IMR-90 (cell line): ENCODE results near the gene TRAPPC2L. TPM values are rescaled to one million over a fixed set of nuclear protein-coding genes. Genes with fewer than 3 reads are reported as not detected.

Experiments
- ATAC-seq: fragments of 200-7000 bp; cut with Tn5 transposase; 2 replicates; pipeline ENCODE4 v1.9.1; 2020; ENCODE audit warnings: low read depth, mild to moderate bottlenecking, moderate library complexity
- BruUV-seq: library from RNA; stranded (reverse); fragments of 400-500 nt; replicated peaks from 2 replicates; lab custom pipeline; 2021; lab: Mats Ljungman, UMichigan
- CTCF ChIA-PET: fragments of 300-600 bp; formaldehyde crosslinking; extraction: SDS; loops from one replicate; lab custom pipeline; 2021; ENCODE audit warnings: antibody characterized with exemption; lab: Yijun Ruan, JAX
- POLR2A ChIA-PET: fragments of 300-600 bp; sonication (Branson Sonifier 250); formaldehyde crosslinking; loops from one replicate; lab custom pipeline; 2022; ENCODE audit warnings: antibody characterized with exemption; ENCODE audit not compliant: unreplicated experiment; lab: Charles Lee
- DNase-seq: peaks from one replicate; pipeline ENCODE4 v3.0.0; 2013
- H2AFZ ChIP-seq: replicated peaks from 2 replicates; pipeline ENCODE3; 2013; ENCODE audit warnings: low read length, mild to moderate bottlenecking; ENCODE audit not compliant: poor library complexity
- H2AK5ac ChIP-seq: 2 replicates; pipeline ENCODE4 v1.6.1; 2013; ENCODE audit warnings: low read depth, low read length, inconsistent platforms
- H2AK9ac ChIP-seq: replicated peaks from 2 replicates; pipeline ENCODE3; 2013; ENCODE audit warnings: mild to moderate bottlenecking, low read depth, low read length, moderate library complexity; ENCODE audit not compliant: poor library complexity
- H2BK120ac ChIP-seq: 2 replicates; pipeline ENCODE4 v1.6.1; 2013; ENCODE audit warnings: low read depth, low read length, inconsistent platforms
- H2BK15ac ChIP-seq: 3 replicates; pipeline ENCODE4 v1.6.1; 2013; ENCODE audit warnings: low read depth, low read length, inconsistent platforms
- H2BK20ac ChIP-seq: 2 replicates; pipeline ENCODE4 v1.6.1; 2013; ENCODE audit warnings: low read depth, mild to moderate bottlenecking, inconsistent platforms, low read length, moderate library complexity
- H2BK5ac ChIP-seq: 2 replicates; pipeline ENCODE4 v1.6.1; 2013; ENCODE audit warnings: mild to moderate bottlenecking, low read depth, low read length, inconsistent platforms; ENCODE audit not compliant: poor library complexity, severe bottlenecking
- H3K14ac ChIP-seq: replicated peaks from 2 replicates; pipeline ENCODE4 v1.6.1; 2013; ENCODE audit warnings: low read depth, low read length, inconsistent platforms
- H3K18ac ChIP-seq: 2 replicates; pipeline ENCODE4 v1.6.1; 2013; ENCODE audit warnings: low read depth, low read length, control low read depth
- H3K23ac ChIP-seq: 2 replicates; pipeline ENCODE4 v1.6.1; 2013; ENCODE audit warnings: low read depth, low read length, inconsistent platforms
- H3K27ac ChIP-seq: 2 replicates; pipeline ENCODE4 v1.5.1; 2013; ENCODE audit warnings: mild to moderate bottlenecking, control low read depth, low read length; ENCODE audit not compliant: insufficient read depth
- H3K27me3 ChIP-seq: 2 replicates; pipeline ENCODE4 v1.6.1; 2013; ENCODE audit warnings: low read length; ENCODE audit not compliant: control insufficient read depth, insufficient read depth
- H3K36me3 ChIP-seq: 2 replicates; pipeline ENCODE4 v1.6.1; 2013; ENCODE audit warnings: low read length, mixed read lengths; ENCODE audit not compliant: control insufficient read depth, insufficient read depth
- H3K4ac ChIP-seq: 2 replicates; pipeline ENCODE4 v1.6.1; 2013; ENCODE audit warnings: low read depth, low read length, inconsistent platforms
- H3K4me1 ChIP-seq: 2 replicates; pipeline ENCODE4 v1.6.1; 2013; ENCODE audit warnings: low read length, mixed read lengths; ENCODE audit not compliant: control insufficient read depth, insufficient read depth
- H3K4me2 ChIP-seq: 2 replicates; pipeline ENCODE4 v1.6.1; 2013; ENCODE audit warnings: low read depth, mild to moderate bottlenecking, control low read depth, low read length, moderate library complexity
- H3K4me3 ChIP-seq: 2 replicates; pipeline ENCODE4 v1.5.1; 2013; ENCODE audit warnings: low read depth, mild to moderate bottlenecking, control low read depth, low read length, moderate library complexity; ENCODE audit not compliant: insufficient read depth
- H3K56ac ChIP-seq: 2 replicates; pipeline ENCODE4 v1.6.1; 2013; ENCODE audit warnings: low read length, inconsistent platforms; ENCODE audit not compliant: insufficient read depth; ENCODE audit errors: extremely low read depth
- H3K79me1 ChIP-seq, 2 experiments: 2 replicates each; pipeline ENCODE4 v1.6.1; 2013; ENCODE audit warnings: low read length in 2 of 2, inconsistent platforms in 1 of 2, low read depth in 1 of 2
- H3K9ac ChIP-seq: 2 replicates; pipeline ENCODE4 v1.6.1; 2013; ENCODE audit warnings: low read depth, low read length, control low read depth
- H3K9me1 ChIP-seq: 2 replicates; pipeline ENCODE4 v1.6.1; 2013; ENCODE audit warnings: low read length, inconsistent platforms; ENCODE audit not compliant: insufficient read depth
- H3K9me3 ChIP-seq: 2 replicates; pipeline ENCODE4 v1.6.1; 2013; ENCODE audit warnings: low read length; ENCODE audit not compliant: control insufficient read depth, insufficient read depth
- H4K20me1 ChIP-seq: 2 replicates; pipeline ENCODE4 v1.6.1; 2013; ENCODE audit warnings: low read length, inconsistent platforms; ENCODE audit not compliant: insufficient read depth
- H4K5ac ChIP-seq: 2 replicates; pipeline ENCODE4 v1.6.1; 2013; ENCODE audit warnings: mild to moderate bottlenecking, low read depth, low read length, control low read depth
- H4K8ac ChIP-seq, 2 experiments: 2 replicates each; pipeline ENCODE4 v1.6.1; 2013; ENCODE audit warnings: low read depth in 2 of 2, low read length in 2 of 2, control low read depth in 1 of 2, inconsistent platforms in 1 of 2
- H4K91ac ChIP-seq: 2 replicates; pipeline ENCODE4 v1.6.1; 2013; ENCODE audit warnings: low read depth, low read length, inconsistent platforms; ENCODE audit not compliant: insufficient read depth
- BHLHE40 ChIP-seq: fragments of 150-350 bp; IDR thresholded peaks from 2 replicates; pipeline ENCODE4 v1.6.1; 2016; ENCODE audit warnings: mild to moderate bottlenecking, low read depth, low read length
- CEBPB ChIP-seq: IDR thresholded peaks from 2 replicates; pipeline ENCODE4 v1.6.1; 2012; ENCODE audit warnings: low read depth, low read length, improper control_type of control experiment
- CHD1 ChIP-seq: IDR thresholded peaks from 2 replicates; pipeline ENCODE4 v1.6.1; 2012; ENCODE audit warnings: low read depth, low read length, improper control_type of control experiment
- CTCF ChIP-seq: conservative IDR thresholded peaks from 2 replicates; pipeline ENCODE4 v1.5.1; 2012; ENCODE audit warnings: mild to moderate bottlenecking, low read depth, low read length, improper control_type of control experiment
- FOS ChIP-seq: fragments of 150-350 bp; IDR thresholded peaks from 2 replicates; pipeline ENCODE4 v1.6.1; 2016; ENCODE audit warnings: low read depth, low read length
- MAFK ChIP-seq: IDR thresholded peaks from 2 replicates; pipeline ENCODE4 v1.6.1; 2012; ENCODE audit warnings: low read depth, low read length, improper control_type of control experiment
- NFE2L2 ChIP-seq: fragments of 150-350 bp; IDR thresholded peaks from 2 replicates; pipeline ENCODE4 v1.6.1; 2016; ENCODE audit warnings: low read depth, mild to moderate bottlenecking, low read length
- RCOR1 ChIP-seq: IDR thresholded peaks from 2 replicates; pipeline ENCODE4 v1.6.1; 2012; ENCODE audit warnings: mild to moderate bottlenecking, low read length, improper control_type of control experiment; ENCODE audit not compliant: insufficient replicate concordance
- RFX5 ChIP-seq: IDR thresholded peaks from 2 replicates; pipeline ENCODE4 v1.8.0; 2012; ENCODE audit warnings: low read depth, mild to moderate bottlenecking, low read length, moderate library complexity
- SMC3 ChIP-seq: fragments of 150-350 bp; IDR thresholded peaks from 2 replicates; pipeline ENCODE4 v1.6.1; 2016; ENCODE audit warnings: low read depth, mild to moderate bottlenecking, antibody characterized with exemption, low read length, moderate library complexity
- WGBS, 2 experiments: methylation state at CpG; one replicate each; pipeline versions ENCODE4 v1.1.5 to v1.1.7; 2013; ENCODE audit warnings: missing lambda C conversion rate in 2 of 2; ENCODE audit not compliant: insufficient read length in 1 of 2; ENCODE audit errors: extremely low coverage in 2 of 2; 5-methylcytosine and 5-hydroxymethylcytosine counted together
- dilution Hi-C: fragments of 300-500 bp; cut with HindIII; formaldehyde crosslinking; loops from one replicate; pipeline ENCODE4 v1.14.3; 2018; ENCODE audit warnings: low sequenced_read_pairs; ENCODE audit not compliant: unreplicated experiment
- in situ Hi-C: fragments of 300-500 bp; cut with MboI; formaldehyde crosslinking; loops from 3 replicates; pipeline ENCODE4 v1.14.3; 2019; ENCODE audit warnings: low sequenced_read_pairs, inconsistent platforms, mixed read lengths
- intact Hi-C: fragments of 100-400 bp; cut with micrococcal nuclease; formaldehyde crosslinking; loops from 2 replicates; pipeline ENCODE4 v1.10.0; 2022
- polyA plus RNA-seq, 3 experiments: library from polyadenylated mRNA; depleted of rRNA; stranded (reverse); fragments of >200 nt; gene quantifications; 2 replicates each; pipeline ENCODE4 v1.2.3, GENCODE V29; 2012; ENCODE audit warnings: low replicate concordance in 1 of 3
- total RNA-seq: library from RNA; depleted of rRNA; stranded (reverse); fragments of >200 nt; gene quantifications from 2 replicates; pipeline ENCODE4 v1.2.3, GENCODE V29; 2012
- TF ChIP-seq, protein P1 (sequence below): fragments of 150-350 bp; IDR thresholded peaks from 2 replicates; pipeline ENCODE4 v1.6.1; 2016; ENCODE audit warnings: low read depth, mild to moderate bottlenecking, low read length, moderate library complexity, borderline replicate concordance
- TF ChIP-seq, protein P2 (sequence below): fragments of 150-350 bp; IDR thresholded peaks from 2 replicates; pipeline ENCODE4 v1.6.1; 2017; ENCODE audit warnings: mild to moderate bottlenecking, antibody characterized with exemption, low read length, low read depth

Gene TRAPPC2L
- total and polyA plus RNA-seq, 2 of the 4 experiments (the other 2 are of a cell fraction), result 102 to 109 TPM

DNA sequence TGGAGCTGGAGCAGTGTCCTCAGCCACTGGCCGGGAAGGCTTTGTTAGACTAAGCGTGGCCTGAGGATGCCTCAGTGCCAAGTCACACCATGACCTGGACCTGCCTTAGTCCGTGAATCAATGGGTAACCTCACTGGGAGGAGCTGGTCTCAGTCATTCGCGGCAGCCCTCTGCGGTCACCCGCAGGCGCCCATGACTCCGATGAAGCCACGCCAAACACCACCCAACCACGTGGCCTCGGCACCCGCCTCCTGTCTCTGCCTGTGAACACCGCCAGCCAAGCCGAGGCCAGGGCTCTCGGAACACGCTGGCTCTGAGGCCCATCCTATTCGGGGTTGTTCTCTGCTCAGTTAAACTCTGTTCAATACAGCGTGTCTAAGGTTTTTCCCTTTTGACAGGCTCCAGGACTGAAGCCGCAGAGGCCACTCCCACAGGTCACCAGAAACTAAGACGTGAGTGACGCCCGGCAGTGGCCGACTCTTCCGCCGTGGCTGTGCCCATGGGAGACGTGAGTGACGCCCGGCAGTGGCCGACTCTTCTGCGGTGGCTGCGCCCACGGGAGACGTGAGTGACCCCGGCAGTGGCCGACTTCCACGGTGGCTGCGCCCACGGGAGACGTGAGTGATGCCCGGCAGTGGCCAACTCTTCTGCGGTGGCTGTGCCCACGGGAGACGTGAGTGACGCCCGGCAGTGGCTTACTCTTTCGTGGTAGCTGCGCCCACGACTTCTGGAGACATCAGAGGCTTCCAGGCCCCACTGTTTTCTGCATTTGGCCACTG, 26.4 kb downstream of the TRAPPC2L start:
- TF ChIP-seq FOS, result no peak
- TF ChIP-seq, protein P1, sequence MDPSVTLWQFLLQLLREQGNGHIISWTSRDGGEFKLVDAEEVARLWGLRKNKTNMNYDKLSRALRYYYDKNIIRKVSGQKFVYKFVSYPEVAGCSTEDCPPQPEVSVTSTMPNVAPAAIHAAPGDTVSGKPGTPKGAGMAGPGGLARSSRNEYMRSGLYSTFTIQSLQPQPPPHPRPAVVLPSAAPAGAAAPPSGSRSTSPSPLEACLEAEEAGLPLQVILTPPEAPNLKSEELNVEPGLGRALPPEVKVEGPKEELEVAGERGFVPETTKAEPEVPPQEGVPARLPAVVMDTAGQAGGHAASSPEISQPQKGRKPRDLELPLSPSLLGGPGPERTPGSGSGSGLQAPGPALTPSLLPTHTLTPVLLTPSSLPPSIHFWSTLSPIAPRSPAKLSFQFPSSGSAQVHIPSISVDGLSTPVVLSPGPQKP, result no peak
- no peak for TF ChIP-seq MAFK
- no peak for TF ChIP-seq BHLHE40
- TF ChIP-seq, protein P2, sequence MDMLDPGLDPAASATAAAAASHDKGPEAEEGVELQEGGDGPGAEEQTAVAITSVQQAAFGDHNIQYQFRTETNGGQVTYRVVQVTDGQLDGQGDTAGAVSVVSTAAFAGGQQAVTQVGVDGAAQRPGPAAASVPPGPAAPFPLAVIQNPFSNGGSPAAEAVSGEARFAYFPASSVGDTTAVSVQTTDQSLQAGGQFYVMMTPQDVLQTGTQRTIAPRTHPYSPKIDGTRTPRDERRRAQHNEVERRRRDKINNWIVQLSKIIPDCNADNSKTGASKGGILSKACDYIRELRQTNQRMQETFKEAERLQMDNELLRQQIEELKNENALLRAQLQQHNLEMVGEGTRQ, result no peak
- no peak for TF ChIP-seq CHD1
- no peak for TF ChIP-seq SMC3
- no peak for TF ChIP-seq RFX5
- no peak for TF ChIP-seq CTCF
- no peak for TF ChIP-seq CEBPB
- no peak for TF ChIP-seq RCOR1
- TF ChIP-seq NFE2L2, result no peak
- Histone ChIP-seq H3K56ac (no peak overlapping the region), H4K91ac (no peak overlapping the region), H3K18ac (no peak overlapping the region), H3K4me1 (peaks cover 8% of the 10 kb centered on the region; the same call in 1 of the 2 replicates), H2BK20ac (no peak overlapping the region), H3K4me3 (no peak overlapping the region), H4K8ac (no peak overlapping the region), H3K9me3 (no peaks in the 10 kb centered on the region), H3K27ac (no peak overlapping the region), H3K4me2 (no peak overlapping the region), H3K4ac (no peak overlapping the region), H3K79me1 (no peaks in the 10 kb centered on the region), H2AK5ac (no peak overlapping the region), H2BK5ac (no peak overlapping the region), H3K9ac (no peak overlapping the region), H2BK15ac (no peak overlapping the region), H2AK9ac (no peak overlapping the region), H4K20me1 (no peaks in the 10 kb centered on the region), H3K9me1 (no peaks in the 10 kb centered on the region), H3K27me3 (peaks cover 24% of the 10 kb centered on the region), H3K36me3 (no peaks in the 10 kb centered on the region), H4K5ac (no peak overlapping the region), H2BK120ac (no peak overlapping the region), H3K14ac (no peak overlapping the region), H3K23ac (no peak overlapping the region), H2AFZ (no peak overlapping the region)
- DNase-seq (no peak), ATAC-seq (no peak)
- ChIA-PET POLR2A (no interaction called here), CTCF (no interaction called here)
- intact Hi-C loops, result no loop called here
- dilution Hi-C loops, result no loop called here
- WGBS, 2 experiments, result 92% methylated on average over 34 of the region's 49 CpGs; no CpG with 5 or more reads in 1 of the 2 experiments
- in situ Hi-C loops, result no loop called here
- no TSS peak for BruUV-seq
